ENCODE results near the gene IL3.

DNA sequence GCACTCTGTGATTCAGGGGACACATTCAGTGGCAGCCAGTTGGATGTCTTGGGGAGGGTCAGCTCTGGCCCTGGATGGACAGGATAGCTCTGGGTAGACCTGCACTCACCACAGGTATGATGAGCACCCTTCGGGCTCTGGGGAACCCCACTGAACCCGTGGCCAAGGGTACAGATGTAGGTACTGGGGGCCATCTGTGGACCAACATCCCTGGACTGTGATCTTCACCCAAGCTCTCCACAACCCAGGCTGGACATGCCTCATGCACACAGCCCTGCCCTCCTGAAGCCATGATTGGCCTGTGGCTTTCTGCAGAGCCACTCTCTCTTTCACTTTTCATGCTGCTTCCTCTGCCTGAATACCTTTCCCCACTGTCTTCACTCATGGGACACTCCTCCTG lies 33.4 kb upstream of the IL3 start:
- TF ChIP-seq NR1H2 (CRISPR knock-in tag; IDR thresholded peaks at IDR 0.05), result no peak
- TF ChIP-seq CTCF (IDR thresholded peaks at IDR 0.05), result no peak
- no peak for TF ChIP-seq JUN (CRISPR knock-in tag; IDR thresholded peaks at IDR 0.05)
- TF ChIP-seq, protein P1, sequence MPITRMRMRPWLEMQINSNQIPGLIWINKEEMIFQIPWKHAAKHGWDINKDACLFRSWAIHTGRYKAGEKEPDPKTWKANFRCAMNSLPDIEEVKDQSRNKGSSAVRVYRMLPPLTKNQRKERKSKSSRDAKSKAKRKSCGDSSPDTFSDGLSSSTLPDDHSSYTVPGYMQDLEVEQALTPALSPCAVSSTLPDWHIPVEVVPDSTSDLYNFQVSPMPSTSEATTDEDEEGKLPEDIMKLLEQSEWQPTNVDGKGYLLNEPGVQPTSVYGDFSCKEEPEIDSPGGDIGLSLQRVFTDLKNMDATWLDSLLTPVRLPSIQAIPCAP (CRISPR knock-in tag; IDR thresholded peaks at IDR 0.05), result no peak
- TF ChIP-seq ZBTB21 (CRISPR knock-in tag; IDR thresholded peaks at IDR 0.05; ENCODE audit: borderline replicate concordance), result no peak
- TF ChIP-seq ATF6 (CRISPR knock-in tag; IDR thresholded peaks at IDR 0.05), result no peak
- TF ChIP-seq, protein P2, sequence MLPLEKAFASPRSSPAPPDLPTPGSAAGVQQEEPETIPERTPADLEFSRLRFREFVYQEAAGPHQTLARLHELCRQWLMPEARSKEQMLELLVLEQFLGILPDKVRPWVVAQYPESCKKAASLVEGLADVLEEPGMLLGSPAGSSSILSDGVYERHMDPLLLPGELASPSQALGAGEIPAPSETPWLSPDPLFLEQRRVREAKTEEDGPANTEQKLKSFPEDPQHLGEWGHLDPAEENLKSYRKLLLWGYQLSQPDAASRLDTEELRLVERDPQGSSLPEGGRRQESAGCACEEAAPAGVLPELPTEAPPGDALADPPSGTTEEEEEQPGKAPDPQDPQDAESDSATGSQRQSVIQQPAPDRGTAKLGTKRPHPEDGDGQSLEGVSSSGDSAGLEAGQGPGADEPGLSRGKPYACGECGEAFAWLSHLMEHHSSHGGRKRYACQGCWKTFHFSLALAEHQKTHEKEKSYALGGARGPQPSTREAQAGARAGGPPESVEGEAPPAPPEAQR (CRISPR knock-in tag; IDR thresholded peaks at IDR 0.05), result no peak
- TF ChIP-seq ZNF317 (CRISPR knock-in tag; IDR thresholded peaks at IDR 0.05; ENCODE audit: borderline replicate concordance, low read depth), result no peak
- no peak for TF ChIP-seq USF2 (CRISPR knock-in tag; IDR thresholded peaks at IDR 0.05)
- TF ChIP-seq, protein P3, sequence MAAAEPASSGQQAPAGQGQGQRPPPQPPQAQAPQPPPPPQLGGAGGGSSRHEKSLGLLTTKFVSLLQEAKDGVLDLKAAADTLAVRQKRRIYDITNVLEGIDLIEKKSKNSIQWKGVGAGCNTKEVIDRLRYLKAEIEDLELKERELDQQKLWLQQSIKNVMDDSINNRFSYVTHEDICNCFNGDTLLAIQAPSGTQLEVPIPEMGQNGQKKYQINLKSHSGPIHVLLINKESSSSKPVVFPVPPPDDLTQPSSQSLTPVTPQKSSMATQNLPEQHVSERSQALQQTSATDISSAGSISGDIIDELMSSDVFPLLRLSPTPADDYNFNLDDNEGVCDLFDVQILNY (CRISPR knock-in tag; IDR thresholded peaks at IDR 0.05), result no peak
- TF ChIP-seq CREB1 (CRISPR knock-in tag; IDR thresholded peaks at IDR 0.05), result no peak
- TF ChIP-seq MAX (CRISPR knock-in tag; IDR thresholded peaks at IDR 0.05), result no peak
- TF ChIP-seq, protein P4, sequence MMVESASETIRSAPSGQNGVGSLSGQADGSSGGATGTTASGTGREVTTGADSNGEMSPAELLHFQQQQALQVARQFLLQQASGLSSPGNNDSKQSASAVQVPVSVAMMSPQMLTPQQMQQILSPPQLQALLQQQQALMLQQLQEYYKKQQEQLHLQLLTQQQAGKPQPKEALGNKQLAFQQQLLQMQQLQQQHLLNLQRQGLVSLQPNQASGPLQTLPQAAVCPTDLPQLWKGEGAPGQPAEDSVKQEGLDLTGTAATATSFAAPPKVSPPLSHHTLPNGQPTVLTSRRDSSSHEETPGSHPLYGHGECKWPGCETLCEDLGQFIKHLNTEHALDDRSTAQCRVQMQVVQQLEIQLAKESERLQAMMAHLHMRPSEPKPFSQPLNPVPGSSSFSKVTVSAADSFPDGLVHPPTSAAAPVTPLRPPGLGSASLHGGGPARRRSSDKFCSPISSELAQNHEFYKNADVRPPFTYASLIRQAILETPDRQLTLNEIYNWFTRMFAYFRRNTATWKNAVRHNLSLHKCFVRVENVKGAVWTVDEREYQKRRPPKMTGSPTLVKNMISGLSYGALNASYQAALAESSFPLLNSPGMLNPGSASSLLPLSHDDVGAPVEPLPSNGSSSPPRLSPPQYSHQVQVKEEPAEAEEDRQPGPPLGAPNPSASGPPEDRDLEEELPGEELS (CRISPR knock-in tag; IDR thresholded peaks at IDR 0.05), result no peak

All from WTC11 (cell line).